GM12875 (cell line): ENCODE data around the gene ZNF831.

Source experiments
- H3K4me3 ChIP-seq: one replicate; pipeline ENCODE4 v1.5.1; 2011; ENCODE audit warnings: low read depth, low read length, control low read depth
- TF ChIP-seq, protein P1 (sequence below): IDR thresholded peaks from 2 replicates; pipeline ENCODE4 v1.5.1; 2011; ENCODE audit warnings: low read depth, mild to moderate bottlenecking, control low read depth, inconsistent platforms, low read length, moderate library complexity, borderline replicate concordance; ENCODE audit not compliant: insufficient read depth

The ZNF831 gene

DNA sequence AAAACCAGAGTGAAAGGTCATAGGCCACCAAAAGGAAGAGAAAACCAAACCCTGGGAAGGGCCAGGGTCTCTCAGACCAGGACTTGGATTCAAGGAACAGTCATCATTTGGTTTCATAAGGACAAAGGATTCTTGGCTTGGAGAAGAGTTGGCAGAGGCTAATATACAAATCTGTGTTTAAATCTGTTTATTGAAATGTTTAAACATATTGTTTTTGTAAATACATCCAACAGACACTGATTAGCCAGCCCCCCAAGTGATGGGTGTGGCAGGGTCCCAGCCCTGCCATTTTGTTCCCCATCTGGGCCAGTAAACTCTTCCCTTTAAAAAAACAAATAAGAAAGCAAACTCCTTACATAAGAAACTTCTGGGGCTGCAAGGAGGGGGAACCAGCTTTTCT is 6.1 kb upstream of the ZNF831 start:
- TF ChIP-seq, protein P1, sequence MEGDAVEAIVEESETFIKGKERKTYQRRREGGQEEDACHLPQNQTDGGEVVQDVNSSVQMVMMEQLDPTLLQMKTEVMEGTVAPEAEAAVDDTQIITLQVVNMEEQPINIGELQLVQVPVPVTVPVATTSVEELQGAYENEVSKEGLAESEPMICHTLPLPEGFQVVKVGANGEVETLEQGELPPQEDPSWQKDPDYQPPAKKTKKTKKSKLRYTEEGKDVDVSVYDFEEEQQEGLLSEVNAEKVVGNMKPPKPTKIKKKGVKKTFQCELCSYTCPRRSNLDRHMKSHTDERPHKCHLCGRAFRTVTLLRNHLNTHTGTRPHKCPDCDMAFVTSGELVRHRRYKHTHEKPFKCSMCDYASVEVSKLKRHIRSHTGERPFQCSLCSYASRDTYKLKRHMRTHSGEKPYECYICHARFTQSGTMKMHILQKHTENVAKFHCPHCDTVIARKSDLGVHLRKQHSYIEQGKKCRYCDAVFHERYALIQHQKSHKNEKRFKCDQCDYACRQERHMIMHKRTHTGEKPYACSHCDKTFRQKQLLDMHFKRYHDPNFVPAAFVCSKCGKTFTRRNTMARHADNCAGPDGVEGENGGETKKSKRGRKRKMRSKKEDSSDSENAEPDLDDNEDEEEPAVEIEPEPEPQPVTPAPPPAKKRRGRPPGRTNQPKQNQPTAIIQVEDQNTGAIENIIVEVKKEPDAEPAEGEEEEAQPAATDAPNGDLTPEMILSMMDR, result no peak
- H3K4me3 ChIP-seq, result no peak overlapping the region

DNA sequence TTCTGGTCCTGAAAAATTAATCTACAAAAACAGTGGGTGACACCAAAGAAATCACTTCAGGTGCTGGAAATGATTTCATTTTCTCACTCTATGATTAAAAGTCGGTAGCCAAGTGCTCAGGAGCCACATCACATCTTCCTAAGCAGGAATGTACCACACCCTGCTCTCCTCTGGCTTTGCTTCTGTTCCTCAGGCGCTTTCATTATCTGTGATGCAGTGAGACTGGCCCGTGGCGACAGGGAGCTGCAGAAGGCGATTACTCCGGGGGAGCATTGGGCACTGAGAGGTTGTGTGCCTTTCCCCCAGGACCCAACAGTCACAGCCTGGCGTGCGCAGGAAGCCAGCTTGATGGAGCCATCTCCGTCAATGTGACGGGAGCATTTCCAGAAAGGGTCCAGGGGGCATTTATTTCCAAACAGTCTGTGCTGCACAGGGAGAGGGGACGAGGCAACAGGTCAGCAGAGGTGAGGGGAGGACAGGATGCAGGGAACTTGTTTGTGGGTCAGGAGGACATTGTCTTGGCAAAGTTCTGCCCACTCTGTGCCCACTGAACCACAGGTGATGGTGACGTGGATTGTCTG is 5.6 kb upstream of the ZNF831 start:
- TF ChIP-seq, protein P1, result no peak

DNA sequence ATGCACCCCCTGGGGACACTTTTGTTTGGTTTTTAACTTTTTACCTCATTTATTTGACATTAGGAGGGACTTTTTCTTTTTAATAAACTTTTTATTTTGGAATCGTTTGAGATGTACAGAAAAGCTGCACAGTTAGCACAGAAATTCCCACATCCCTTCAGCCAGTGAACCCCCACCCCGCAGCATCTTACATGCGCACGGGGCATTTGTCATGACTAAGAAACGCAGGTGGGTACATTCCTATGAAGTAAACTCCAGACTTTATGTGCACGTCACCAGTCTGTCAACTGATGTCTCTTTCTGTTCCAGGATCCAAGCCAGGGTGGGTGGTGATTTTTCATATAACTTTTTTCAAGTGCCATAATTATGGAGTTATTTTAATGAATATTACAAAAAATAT is 4.9 kb upstream of the ZNF831 start:
- TF ChIP-seq, protein P1, result no peak
- no peak overlapping the region for H3K4me3 ChIP-seq

More for the DNA sequence above, 5.6 kb upstream of the ZNF831 start:
- H3K4me3 ChIP-seq, result no peak overlapping the region

DNA sequence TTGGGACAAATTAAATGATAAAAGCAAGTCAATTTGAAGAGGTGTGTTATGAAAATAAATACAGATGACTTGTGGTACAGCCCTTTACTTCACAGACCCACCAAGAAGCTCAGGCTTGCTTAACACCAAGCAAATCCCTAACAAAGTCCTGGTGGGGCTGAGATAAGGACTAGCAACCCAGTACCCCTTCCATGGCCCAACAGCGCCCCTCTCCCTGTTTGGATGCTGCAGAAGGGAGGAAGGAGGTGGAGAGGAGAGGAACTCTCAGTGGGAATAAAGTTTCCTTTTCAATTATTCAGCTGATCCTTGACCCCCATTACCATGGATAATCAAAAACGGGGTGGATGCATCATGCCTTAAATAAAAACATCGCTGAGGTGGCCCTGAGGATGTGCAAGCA is 4.5 kb upstream of the ZNF831 start:
- H3K4me3 ChIP-seq, result no peak overlapping the region
- TF ChIP-seq, protein P1, result no peak

DNA sequence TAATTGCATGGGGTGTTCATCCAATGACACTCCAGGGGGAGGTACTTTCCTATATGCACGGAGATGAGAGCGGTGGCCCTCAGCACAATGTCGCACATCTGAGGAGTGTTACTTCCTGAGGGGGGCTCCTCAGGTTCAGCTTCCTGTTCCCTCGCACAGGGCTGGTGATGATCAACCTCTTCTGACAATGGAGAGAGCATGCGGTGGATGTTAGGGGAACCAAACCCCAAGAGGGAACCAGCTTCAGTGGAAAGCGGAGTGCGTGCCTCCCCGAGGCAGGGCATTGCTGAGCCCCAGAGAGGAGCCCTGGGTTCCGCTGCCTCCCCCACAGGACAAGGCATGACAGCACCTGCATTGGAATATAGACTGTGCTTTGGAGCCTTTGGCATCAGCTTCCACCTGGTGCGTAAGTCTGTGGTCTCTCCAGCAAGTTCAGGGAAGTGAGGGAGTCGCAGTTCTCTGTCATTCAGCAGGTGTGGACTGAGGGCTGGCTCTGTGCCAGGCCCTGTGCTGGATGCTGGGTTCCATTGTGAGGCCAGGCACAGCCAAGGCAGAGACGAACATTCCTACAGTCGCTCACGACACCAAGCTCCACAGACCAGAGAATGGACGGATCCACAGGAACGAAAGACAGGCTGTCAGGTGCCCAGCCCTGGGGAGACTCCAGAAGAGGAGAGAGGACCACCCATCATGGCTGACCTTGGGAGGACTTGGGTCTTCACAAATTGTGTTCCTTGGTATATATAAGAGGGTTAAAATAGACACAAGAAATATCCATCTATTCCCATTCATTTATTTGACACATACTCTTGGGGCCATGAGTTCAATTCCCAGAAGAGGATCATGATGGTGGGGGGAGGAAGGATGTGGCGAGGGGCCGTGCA is 3.9 kb upstream of the ZNF831 start:
- TF ChIP-seq, protein P1, result no peak
- no peak overlapping the region for H3K4me3 ChIP-seq

DNA sequence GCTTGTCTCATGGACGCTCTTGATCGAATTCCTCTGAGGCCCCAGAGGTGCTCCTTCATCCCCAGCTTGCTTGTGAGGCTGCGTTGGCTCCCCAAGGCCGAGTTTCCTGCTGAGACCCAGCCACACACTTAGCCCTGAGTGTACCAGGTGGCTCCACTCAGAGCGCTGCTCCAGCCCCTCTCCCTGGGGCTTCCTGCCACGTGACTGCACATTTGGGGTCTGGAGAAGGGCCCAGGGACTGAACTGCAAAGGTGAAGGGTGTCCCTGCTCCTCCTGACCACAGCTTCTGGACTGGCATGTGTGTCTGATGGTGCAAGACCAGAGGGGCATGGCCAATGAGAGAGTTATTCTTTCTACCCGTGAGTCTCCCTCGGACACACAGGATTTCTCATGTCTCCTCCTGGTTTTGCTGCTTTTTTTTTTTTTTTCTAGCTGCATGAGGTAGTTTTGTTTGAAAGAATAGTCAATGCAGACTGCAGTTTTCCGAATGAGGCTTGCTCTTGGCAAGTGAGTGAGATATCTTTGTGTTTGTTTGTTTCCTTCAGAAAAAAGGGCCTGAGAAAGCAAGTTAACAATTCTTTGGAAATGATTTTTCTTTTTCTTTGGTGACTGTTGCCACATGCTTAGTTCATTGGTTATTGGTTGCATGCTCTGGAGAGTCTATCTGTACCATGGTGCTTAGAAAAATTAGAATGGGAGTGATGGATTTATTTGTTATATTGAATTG is 3.1 kb upstream of the ZNF831 start:
- no peak overlapping the region for H3K4me3 ChIP-seq
- TF ChIP-seq, protein P1, result no peak
